Esophagus squamous epithelium (tissue), 4 donors: ENCODE data around the gene ACLY.

Experiments
- POLR2A ChIP-seq, 4 donors: fragments of 450-650 bp; IDR thresholded peaks; one replicate each; pipeline ENCODE4 v1.6.1; 2017; ENCODE audit warnings: antibody characterized with exemption in 4 of 4, mild to moderate bottlenecking in 4 of 4, moderate library complexity in 3 of 4
- TF ChIP-seq, protein P1 (sequence below), 6 experiments: fragments of 450-650 bp in 4 of 6; fragments of 200-600 bp in 2 of 6; sonication (generic) in 2 of 6; IDR thresholded peaks; one replicate each; pipeline ENCODE4 v1.5.1; 2016 to 2019; ENCODE audit warnings: antibody characterized with exemption in 6 of 6, mild to moderate bottlenecking in 4 of 6, moderate library complexity in 4 of 6

DNA sequence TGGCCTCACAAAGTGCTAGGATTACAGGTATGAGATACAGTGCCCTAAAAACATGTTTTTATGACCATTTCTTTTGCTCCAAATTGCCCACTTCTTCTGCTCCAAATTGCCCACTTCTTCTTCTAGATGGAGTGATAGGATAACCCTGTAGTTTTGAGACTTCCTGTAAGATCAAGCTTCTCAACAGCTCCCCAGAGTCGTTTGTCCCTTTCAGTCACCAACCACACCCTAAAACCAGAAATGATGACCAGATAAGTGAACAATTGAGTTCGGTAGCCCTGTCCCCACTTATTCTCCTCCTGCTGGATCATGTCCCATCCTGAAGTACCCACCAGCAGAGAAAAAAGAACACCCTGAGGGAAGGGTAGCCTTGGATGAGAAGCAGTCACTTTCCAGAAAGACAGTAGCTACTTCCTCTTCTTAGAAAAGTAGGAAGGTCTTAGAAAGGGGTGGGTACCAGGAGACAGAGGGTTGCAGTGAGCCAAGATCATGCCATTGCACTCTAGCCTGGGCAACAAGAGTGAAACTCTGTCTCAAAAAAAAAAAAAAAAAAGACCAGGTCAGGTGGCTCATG, 14.2 kb upstream of the ACLY start:
- no peak for TF ChIP-seq POLR2A (IDR thresholded peaks at IDR 0.05)
- TF ChIP-seq, protein P1, sequence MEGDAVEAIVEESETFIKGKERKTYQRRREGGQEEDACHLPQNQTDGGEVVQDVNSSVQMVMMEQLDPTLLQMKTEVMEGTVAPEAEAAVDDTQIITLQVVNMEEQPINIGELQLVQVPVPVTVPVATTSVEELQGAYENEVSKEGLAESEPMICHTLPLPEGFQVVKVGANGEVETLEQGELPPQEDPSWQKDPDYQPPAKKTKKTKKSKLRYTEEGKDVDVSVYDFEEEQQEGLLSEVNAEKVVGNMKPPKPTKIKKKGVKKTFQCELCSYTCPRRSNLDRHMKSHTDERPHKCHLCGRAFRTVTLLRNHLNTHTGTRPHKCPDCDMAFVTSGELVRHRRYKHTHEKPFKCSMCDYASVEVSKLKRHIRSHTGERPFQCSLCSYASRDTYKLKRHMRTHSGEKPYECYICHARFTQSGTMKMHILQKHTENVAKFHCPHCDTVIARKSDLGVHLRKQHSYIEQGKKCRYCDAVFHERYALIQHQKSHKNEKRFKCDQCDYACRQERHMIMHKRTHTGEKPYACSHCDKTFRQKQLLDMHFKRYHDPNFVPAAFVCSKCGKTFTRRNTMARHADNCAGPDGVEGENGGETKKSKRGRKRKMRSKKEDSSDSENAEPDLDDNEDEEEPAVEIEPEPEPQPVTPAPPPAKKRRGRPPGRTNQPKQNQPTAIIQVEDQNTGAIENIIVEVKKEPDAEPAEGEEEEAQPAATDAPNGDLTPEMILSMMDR (IDR thresholded peaks at IDR 0.05) = no peak
